Heart left ventricle (tissue), 13 donors: ENCODE data around the gene CZIB.

Experiments used
- CTCF ChIP-seq, 12 donors: fragments of 200-600 bp; sonication (generic) in 4 of 12; IDR thresholded peaks; one replicate each; pipeline versions ENCODE4 v1.5.0 to v1.8.0; 2018 to 2022; ENCODE audit warnings: antibody characterized with exemption in 12 of 12, mild to moderate bottlenecking in 5 of 12
- POLR2A ChIP-seq, 2 donors: fragments of 450-650 bp; IDR thresholded peaks; one replicate each; pipeline ENCODE4 v1.6.1; 2017; ENCODE audit warnings: antibody characterized with exemption in 2 of 2, mild to moderate bottlenecking in 2 of 2, moderate library complexity in 2 of 2
- donor health status: ischemic (EF 13 %, LVEDD 7.1; RV severe dilation, severe dysfunction).
- donor health status: DM: no; HTN: yes; CAD: no.
- donor health status: DM: no; HTN: no; CAD: no.
- donor health status: ischemic (EF 25% LVEDD 6.9; RV normal size, moderate dysfunction).
- donor health status: ischemic (EF 25% LVEDD 5.7; RV mildly dilated, moderate dysfunction).
- donor health status: ischemic (EF 35%, LVEDD 5.7; RV mildly dilated, moderate dysfunction).
- donor health status: nonischemic (EF 11% LVEDD 7.7; RV severe dilation, severe dysfunction).
- donor health status: DM: yes; HTN: yes; CAD: no.
- donor health status: PGD.
- donor health status: ischemic (EF 29% LVEDD 5.4; RV normal size, mild dysfunction).
- donor health status: nonischemic (EF 23%, LVEDD 6.1; RV moderate dilation, normal function).

DNA sequence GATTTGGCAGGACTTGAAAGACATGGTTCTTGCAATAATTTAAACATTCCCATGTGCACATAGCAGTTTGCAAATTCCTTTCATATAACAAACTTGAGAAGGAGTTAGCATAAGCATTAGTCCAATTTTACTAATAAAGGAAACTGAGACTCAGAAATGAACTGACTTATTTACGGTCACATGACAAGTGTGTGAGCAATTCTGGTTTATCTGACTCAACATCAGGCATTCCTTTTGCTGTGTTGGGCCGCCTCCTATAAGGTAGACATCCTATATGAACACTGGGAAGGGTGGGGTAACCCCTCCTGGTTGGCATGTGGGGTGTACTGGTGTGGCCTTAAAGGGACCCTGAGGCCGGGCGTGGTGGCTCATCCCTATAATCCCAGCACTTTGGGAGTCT is 32.3 kb downstream of the CZIB start:
- TF ChIP-seq CTCF (IDR thresholded peaks at IDR 0.05) (no peak), POLR2A (IDR thresholded peaks at IDR 0.05) (no peak)
